Left lung (tissue), 10 donors: Measurements from ENCODE around the gene CYP39A1. TPM values are rescaled to one million over a fixed set of nuclear protein-coding genes. Genes with fewer than 3 reads are reported as not detected.

Experiments
- ATAC-seq: fragments of 200-7000 bp; cut with Tn5 transposase; one replicate; pipeline ENCODE4 v1.9.1; 2020; ENCODE audit warnings: moderate library complexity
- DNase-seq, 4 donors: peaks; one replicate each; pipeline ENCODE4 v3.0.0-alpha.2; 2013 to 2020
- H3K27ac ChIP-seq, 2 donors: fragments of 200-600 bp; sonication (generic) in 1 of 2; one replicate each; pipeline versions ENCODE4 v1.5.0 to v1.8.0; 2020 to 2021
- H3K27me3 ChIP-seq, 2 donors: fragments of 200-600 bp; sonication (generic) in 1 of 2; one replicate each; pipeline versions ENCODE4 v1.5.0 to v1.8.0; 2020 to 2021
- H3K36me3 ChIP-seq, 2 donors: fragments of 200-600 bp; sonication (generic) in 1 of 2; one replicate each; pipeline versions ENCODE4 v1.5.0 to v1.8.0; 2020 to 2021
- H3K4me1 ChIP-seq, 2 donors: fragments of 200-600 bp; one replicate each; pipeline ENCODE4 v1.8.0; 2021
- H3K4me3 ChIP-seq, 2 donors: fragments of 200-600 bp; sonication (generic) in 1 of 2; one replicate each; pipeline versions ENCODE4 v1.5.0 to v1.8.0; 2020 to 2021; ENCODE audit warnings: mild to moderate bottlenecking in 1 of 2
- H3K9me3 ChIP-seq, 2 donors: fragments of 200-600 bp; sonication (generic) in 1 of 2; one replicate each; pipeline versions ENCODE4 v1.5.0 to v1.8.0; 2020 to 2021
- CTCF ChIP-seq, 2 donors: fragments of 200-600 bp; sonication (generic) in 1 of 2; IDR thresholded peaks; one replicate each; pipeline versions ENCODE4 v1.5.0 to v1.8.0; 2021; ENCODE audit warnings: antibody characterized with exemption in 2 of 2
- intact Hi-C, 2 donors: fragments of 100-400 bp; cut with DNase I; formaldehyde crosslinking; loops; one replicate each; pipeline versions ENCODE4 v1.11.2 to v1.14.2; 2022
- polyA plus RNA-seq, 6 donors: library from polyadenylated mRNA; unstranded; fragments of 120-200 nt; gene quantifications; one replicate each; pipeline ENCODE4 v1.2.1, GENCODE V29; 2013; ENCODE audit not compliant: insufficient read length in 6 of 6
- total RNA-seq, 2 donors: library from RNA; stranded (reverse); fragmentation: NEBNext Ultra II Directional; extraction: Animal tissue kit (Norgen Biotek cat#: 25700); gene quantifications; one replicate each; pipeline ENCODE4 v1.2.1, GENCODE V29; 2021
- donor health status: DM: no; HTN: yes; CAD: no.
- donor health status: DM: no; HTN: no; CAD: no.

CYP39A1 gene
- total and polyA plus RNA-seq, 8 donors = 4.5 to 11.9 (median 9.8) TPM

- Histone ChIP-seq H3K4me3 (no peak overlapping the region), H3K27ac (no peak overlapping the region), H3K36me3 (no peaks in the 10 kb centered on the region), H3K27me3 (no peaks in the 10 kb centered on the region), H3K9me3 (no peaks in the 10 kb centered on the region), H3K4me1 (no peaks in the 10 kb centered on the region)
- DNase-seq = no peak
- intact Hi-C loops = no loop called here
- ATAC-seq = peak; percentile 61
- TF ChIP-seq CTCF (IDR thresholded peaks at IDR 0.05) = no peak
Observed at GRCh38 chr6:46513533-46513932, 139.1 kb downstream of the CYP39A1 start.

- TF ChIP-seq CTCF (IDR thresholded peaks at IDR 0.05) = no peak
- H3K27me3 ChIP-seq = no peaks in the 10 kb centered on the region
- intact Hi-C loops = no loop called here
- peak overlapping the region in 1 of 2 donors; percentile 54 for H3K27ac ChIP-seq
- no peaks in the 10 kb centered on the region for H3K36me3 ChIP-seq
- no peaks in the 10 kb centered on the region for H3K9me3 ChIP-seq
- no peak overlapping the region for H3K4me3 ChIP-seq
- no peak for ATAC-seq
- H3K4me1 ChIP-seq = no peaks in the 10 kb centered on the region
- no peak for DNase-seq
Observed at GRCh38 chr6:46511320-46511719, 141.3 kb downstream of the CYP39A1 start.

GRCh38 chr6:46510651-46511050 is 142.0 kb downstream of the CYP39A1 start:
- DNase-seq = peak in 3 of 4 donors; percentile 25 to 43 (median 37)
- Histone ChIP-seq H3K4me1 (no peaks in the 10 kb centered on the region), H3K9me3 (no peaks in the 10 kb centered on the region), H3K27ac (peak overlapping the region in 1 of 2 donors; percentile 54), H3K4me3 (no peak overlapping the region), H3K27me3 (no peaks in the 10 kb centered on the region), H3K36me3 (no peaks in the 10 kb centered on the region)
- intact Hi-C loops = no loop called here
- no peak for TF ChIP-seq CTCF (IDR thresholded peaks at IDR 0.05)
- peak; percentile 25 for ATAC-seq

GRCh38 chr6:46509981-46510510 is 142.6 kb downstream of the CYP39A1 start:
- no peak for DNase-seq
- intact Hi-C loops = no loop called here
- Histone ChIP-seq H3K4me1 (no peaks in the 10 kb centered on the region), H3K36me3 (no peaks in the 10 kb centered on the region), H3K4me3 (no peak overlapping the region), H3K27ac (peak overlapping the region in 1 of 2 donors; percentile 54), H3K9me3 (no peaks in the 10 kb centered on the region), H3K27me3 (no peaks in the 10 kb centered on the region)
- TF ChIP-seq CTCF (IDR thresholded peaks at IDR 0.05) = no peak
- no peak for ATAC-seq

- no peaks in the 10 kb centered on the region for H3K4me1 ChIP-seq
- no peaks in the 10 kb centered on the region for H3K9me3 ChIP-seq
- H3K27me3 ChIP-seq = no peaks in the 10 kb centered on the region
- H3K36me3 ChIP-seq = no peaks in the 10 kb centered on the region
- no peak for TF ChIP-seq CTCF (IDR thresholded peaks at IDR 0.05)
- peak; percentile 77 for ATAC-seq
- peak in 1 of 4 donors; percentile 45 for DNase-seq
- H3K4me3 ChIP-seq = no peak overlapping the region
- intact Hi-C loops = no loop called here
- H3K27ac ChIP-seq = peak overlapping the region in 1 of 2 donors; percentile 15
Observed at GRCh38 chr6:46509063-46509462, 143.6 kb downstream of the CYP39A1 start.
